ENCODE results near the gene LMNTD1.
"Not testable (repeated sequence)": the region's sequence is repeated elsewhere in the genome, so short reads cannot be mapped to it uniquely, and the experiment has no call there.

LMNTD1 gene, protein sequence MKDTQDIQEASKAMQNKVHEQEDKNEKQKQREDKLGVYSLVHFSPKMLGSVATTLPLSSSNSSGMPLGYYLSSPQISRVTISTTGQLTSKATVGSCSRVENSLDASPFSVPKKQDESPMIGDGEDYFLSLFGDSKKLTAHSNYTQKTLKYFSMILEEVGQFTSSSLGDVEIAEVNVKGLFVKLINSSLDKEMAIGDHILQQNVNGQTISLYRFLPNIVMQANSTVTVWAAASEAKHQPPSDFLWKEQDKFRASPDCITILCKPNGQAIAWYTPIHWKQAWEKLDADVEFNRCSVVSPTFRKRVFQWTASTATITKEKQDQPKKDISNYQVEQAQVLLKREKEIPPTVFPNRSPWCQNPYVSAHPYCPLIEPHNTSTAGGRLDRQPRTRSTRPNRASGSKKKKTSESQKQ

DNA sequence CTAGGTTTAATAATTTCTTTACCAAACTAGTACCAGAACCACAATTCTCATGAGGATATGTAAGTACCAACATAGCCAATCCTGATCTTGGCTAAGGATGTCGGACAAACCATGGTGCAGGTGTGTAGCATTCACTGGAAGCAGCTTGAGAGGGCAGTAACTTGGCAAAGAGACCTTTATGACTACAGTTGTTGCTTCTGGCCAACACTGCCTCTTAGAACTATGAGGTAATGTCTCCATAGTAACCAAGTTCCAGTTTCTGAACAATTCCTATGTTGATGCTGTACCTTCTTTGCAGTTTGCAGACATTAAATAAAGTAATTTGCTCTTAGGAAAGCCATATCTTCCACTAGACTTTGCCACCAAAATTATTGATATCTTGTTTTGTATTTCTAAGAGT is at the start of gene LMNTD1:
TSS of gene LMNTD1 (minus strand) at position 186 of the 400 bp plus-strand sequence. CDS start 324 bp downstream, outside the sequence.
- peak; percentile 32 for DNase-seq

DNA sequence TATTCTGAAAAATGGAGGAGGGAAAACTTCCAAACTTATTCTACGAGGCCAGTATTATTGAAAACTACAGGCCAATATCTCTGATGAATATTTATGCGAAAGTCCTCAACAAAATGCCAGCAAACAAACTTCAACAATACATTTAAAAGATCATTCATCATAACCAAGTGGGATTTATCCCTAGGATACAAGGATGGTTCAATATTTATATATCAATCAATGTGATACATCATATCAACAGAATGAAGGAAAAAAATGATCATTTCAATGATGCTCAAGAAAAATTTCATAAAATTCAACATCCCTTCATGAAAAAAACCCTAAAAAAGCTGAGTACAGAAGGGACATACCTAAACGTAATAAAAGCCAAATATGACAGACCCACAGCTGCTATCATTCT is 45.9 kb upstream of the LMNTD1 start:
- DNase-seq = no peak

DNA sequence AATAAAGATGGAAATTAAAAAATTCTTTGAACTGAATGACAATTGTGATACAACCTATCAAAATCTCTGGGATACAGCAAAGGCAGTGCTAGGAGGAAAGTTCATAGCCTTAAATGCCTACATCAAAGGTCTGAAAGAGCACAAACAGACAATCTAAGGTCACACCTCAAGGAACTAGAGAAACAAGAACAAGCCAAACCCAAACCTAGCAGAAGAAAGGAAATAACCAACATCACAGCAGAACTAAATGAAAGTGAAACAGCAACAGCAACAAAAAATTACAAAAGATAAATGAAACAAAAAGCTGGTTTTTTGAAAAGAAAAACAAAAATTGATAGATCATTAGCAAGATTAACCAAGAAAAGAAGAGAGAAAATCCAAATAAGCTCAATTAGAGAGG is 42.4 kb upstream of the LMNTD1 start:
- DNase-seq = not testable (repeated sequence)

DNA sequence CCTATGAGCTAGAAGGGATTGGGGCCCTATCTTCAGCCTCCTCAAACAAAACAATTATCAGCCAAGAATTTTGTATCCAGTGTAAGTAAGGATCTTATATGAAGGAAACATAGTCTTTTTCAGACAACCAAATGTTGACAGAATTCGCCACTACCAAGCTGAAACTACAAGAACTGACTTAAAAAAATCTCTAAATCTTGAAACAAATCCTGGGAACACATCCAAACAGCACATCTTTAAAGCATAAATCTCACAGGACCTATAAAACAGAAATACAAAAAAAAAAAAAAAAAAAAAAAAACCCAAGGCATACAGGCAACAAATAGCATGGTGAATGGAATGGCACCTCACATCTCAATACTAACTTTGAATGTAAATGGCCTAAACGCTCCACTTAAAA is 41.3 kb upstream of the LMNTD1 start:
- no peak for DNase-seq

DNA sequence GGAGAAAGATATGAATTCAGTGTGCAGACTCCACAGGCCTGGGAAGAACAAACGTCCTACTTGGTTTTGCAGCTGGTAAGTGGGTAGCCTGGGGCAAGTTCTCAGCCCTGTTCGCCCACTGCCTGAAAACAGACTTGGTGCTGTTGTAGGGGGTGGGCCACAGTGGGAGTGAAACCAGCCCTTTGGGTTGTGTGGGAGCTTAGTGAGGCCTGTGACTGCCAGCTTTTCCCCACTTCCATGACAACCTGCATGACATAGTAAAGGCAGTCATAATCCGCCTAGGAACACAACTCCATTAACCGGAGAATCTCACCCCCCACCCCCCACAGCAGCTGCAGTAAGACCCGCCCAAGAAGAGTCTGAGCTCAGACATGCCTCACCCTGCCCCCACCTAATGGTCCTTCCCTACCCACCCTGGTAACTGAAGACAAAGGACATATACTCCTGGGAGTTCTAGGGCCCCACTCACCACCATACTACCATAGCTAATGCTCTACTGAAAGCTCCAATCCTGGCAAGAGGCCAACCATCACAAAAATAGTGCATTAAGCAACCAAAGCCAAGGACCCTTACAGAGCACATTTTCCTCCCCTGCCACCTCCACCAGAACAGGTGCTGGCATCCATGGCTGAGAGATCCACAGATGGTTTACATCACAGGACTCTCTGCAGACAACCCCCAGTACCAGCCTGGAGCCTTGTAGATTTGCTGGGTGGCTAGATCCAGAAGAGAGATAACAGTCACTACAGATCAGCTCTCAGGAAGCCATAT is 39.8 kb upstream of the LMNTD1 start:
- DNase-seq = no peak

DNA sequence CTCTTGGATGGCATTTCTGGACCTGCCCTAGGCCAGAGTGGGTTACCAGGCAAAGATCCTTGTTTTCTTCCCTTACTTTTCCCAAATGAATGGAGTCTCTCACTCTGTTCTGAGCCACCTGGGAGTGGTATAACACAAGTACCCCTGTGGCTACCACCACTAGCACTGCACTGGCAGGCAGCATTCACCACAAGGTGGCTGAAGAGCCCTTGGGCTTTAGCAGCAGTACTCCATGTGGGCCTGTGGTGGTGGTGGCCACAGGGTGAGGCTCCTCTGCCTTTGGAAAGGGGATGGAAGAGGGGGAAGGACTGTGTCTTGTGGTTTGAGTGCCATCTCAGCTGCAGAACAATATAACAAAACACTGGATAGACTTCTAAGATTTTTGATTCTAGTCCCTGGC is 38.1 kb upstream of the LMNTD1 start:
- DNase-seq = no peak

DNA sequence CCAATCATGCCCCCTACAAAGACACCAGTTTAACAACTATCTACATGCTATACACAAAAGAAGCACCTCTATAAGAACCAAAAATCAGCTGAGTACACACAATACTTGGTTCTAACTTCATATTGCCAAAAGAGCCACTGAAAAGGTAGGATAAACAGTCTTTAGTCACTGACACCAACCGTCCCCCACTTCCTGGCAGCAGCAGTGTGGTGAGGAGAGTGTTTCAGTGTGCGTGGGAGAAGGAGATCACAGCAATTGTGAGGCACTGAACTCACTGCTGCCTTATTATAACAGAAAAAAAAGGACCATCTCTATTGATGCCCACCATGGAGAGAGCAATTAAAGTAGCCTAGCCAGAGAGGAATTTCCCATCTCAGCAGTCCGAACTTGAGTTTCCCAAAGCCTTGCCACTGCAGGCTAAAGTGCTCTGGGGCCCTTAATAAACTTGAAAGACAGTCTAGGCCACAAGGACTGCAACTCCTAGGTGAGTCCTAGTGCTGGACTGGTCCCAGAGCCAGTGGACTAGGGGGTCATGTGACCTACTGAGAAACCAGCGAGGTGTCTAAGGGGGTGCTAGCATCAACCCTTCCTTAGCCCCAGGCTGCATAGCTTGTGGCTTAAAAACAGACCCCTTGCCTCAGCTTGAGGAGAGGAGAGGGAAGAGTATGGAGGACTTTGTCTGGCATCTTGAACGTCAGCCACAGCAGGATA is 37.1 kb upstream of the LMNTD1 start:
- DNase-seq = no peak

DNA sequence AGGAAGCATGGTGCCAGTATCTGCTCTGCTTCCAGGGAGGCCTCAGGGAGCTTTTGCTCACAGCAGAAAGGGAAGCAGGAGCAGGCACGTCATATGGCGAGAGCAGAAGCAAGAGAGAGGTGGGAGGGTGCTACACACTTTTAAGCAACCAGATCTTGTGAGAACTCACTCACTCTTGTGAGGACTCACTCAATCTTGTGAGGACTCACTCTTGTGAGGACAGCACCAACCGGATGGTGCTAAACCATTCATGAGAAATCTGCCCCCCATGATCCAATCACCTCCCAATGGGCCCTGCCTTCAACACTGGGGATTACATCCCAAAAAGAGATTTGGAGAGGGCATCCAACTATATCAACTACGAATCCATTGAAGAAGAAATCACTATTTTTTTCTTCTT is 34.3 kb upstream of the LMNTD1 start:
- no peak for DNase-seq

DNA sequence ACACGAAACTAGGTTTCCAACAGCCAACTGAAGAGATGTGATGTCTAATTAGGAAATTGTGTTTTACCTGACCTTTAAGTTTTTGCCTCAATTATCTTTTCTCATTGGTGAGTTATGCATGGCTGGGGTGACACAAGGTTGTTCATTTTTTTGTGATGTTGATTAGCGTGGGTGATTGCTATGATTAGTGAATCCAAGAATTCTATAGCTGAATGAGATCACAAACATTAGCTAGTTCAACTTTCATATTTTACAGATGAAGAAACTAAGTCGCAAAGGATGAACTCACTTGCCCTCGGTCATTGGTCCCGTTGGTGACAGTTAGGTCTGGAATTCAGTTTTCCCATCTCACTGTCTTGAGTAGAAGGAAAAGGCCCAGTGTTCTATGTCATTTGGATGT is 32.6 kb upstream of the LMNTD1 start:
- peak; percentile 6 for DNase-seq

DNA sequence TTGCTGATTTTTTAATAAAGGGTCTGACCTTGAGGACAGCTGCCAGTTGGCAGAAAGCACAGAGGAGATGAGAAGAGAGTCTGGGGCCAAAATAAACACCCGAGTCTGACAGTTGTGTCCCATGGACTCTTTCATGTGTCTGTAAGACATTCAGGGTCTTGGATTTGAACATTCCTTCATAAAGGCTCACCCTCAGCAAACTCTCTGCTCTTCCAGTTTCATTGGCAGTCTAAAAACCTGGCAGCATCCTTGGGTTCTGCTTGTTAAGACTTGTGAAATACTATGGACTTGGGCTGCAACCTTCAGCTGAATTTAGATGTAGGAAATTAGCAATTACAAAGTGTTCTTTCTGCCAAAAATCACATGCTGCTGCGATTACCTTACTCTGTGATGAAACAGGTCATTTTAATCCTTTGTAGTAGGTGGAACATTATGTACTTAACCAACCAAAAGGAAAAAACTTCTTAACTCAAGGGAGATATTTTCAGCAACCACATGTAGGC is 32.0 kb upstream of the LMNTD1 start:
- no peak for DNase-seq

DNA sequence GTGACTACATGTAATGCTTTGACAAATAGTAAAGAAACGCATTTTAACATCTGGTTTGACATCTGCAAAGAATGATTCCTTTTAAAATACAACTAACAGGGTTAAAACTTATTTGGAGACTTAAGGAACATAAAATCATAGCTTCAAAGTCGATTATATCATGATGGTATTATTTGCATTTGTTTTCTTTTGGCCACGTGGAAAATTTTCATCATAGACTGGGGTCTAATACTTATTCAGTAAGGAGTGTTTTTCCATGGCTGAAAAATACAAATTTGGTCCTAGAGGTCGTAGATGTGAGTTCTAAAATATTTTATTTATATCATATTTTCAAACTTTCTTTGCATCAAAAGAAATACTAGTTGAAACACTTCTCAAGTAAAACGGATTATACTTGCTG is 31.5 kb upstream of the LMNTD1 start:
- no peak for DNase-seq

DNA sequence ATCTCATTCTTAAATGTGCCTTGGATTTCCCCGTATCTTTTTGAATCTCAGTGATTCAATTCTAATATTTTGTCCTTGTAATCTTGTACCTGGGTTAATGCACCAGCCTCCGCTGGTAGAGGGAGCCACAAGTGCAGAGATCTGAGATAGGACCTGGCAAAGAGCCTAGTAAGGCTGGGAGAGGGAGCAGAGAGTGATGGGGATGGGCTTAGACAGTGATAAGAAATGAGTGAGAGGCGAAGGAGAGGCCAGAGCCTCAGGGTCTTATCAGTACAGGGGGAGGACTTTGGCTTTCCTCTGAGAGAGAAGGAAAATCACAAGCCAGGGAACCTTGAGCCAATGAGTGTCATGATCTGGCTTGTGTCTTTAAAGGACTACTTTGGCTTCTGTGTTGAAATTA is 30.5 kb upstream of the LMNTD1 start:
- no peak for DNase-seq

DNA sequence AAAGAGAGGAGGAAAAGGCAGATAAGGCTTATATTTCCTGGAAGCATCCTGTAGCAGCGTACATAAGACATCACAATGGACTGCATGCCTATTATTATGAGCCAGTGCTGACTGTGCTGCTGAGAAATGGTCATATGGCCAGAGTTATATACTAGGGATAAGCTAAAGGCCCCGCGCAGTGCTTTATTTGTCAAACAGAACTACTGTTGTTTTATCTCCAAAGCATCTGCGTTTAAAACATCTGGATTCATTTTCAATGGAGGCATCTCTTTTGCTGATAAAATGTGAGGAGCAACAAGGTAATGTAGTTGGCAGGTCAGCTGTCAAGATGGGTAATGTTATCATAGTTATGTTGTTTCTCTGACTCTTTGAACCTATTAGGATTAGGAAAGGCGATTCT is 28.0 kb upstream of the LMNTD1 start:
- DNase-seq = no peak

DNA sequence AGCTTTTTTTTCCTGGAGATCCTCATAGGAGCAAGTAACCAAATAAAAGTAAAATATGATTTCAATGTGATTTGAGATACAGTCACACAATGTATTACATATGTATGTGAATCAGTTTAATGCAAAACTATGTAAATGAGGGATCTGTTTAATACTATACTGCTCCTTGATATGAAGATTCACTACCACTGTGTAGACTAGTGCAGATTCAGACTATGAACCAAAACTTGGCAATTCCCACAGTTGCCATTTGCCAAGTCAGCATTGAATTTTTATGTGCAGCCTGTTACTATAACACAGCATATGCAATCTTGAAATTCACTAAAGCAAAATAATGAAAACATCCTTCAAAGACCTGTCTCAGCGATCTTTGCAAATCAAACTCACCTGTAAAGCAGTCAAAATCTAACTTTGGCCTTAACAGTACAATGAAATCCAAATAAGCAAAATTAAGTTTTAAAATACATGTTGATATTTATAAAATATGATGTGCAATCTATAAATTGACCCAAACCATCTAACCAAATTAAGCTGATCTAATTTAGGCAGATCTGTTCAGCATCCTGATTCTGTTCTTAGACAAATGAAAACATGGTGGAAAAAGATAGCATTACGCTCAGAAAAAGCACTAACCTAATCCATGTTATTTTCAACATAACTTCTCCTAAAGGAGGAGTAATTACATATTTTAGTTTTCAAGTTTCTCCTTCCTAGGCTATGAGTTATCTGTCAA is 25.5 kb upstream of the LMNTD1 start:
- no peak for DNase-seq

DNA sequence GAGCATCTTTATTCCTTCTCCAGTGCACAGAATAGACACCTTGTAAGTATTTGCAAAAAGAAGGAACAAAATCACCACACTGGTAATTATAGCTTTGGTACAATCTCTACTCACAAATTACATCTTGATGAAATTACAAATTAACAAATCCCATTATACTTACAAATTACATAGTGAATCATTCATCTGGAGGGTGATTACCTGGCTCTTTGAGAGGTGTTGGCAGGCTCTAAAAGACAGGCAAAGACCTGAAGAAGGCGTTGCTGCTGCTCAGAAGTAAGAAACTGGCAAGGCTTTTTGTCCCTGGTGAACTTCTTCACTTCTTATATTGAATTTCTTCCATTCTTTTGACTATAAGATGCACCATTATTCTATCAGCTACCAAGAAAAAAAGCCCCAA is 21.7 kb upstream of the LMNTD1 start:
- DNase-seq = no peak

DNA sequence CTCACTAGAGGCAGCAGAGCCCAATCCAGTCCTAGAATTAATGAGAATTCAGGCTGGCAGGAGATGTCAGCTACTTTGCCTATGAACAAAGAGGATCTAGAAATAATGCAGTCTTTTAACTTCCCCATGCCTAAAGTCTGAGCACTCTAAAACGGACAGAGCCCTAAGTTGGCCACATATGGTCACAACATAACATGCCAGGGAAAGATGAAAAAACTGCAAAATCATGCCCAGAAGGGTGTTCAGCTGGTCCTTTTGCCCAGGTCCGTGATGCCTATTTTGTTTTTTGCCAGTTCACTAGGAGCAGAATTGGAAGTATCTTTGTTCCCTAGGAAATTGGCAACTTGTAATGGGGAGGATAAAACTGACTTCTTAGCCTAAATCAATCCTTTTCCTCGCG is 20.3 kb upstream of the LMNTD1 start:
- DNase-seq = no peak

DNA sequence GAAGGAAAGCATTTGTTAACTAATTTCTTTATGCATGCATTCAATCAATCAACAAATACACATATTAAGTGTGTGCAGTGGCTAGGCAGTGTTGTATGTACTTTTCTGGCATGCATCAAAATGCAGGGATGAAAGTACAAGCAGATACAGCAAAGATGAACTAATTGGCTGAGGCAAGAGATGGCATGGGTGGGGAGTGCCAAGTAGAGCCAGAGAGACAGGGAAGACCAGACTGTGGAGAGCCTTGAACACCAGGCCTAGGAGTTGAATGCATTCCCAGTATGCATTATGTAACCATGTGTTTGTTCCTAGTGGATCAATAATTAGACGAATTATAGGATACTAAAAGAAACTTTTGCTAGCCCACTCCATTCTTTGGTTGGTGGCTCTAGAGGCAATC is 17.3 kb upstream of the LMNTD1 start:
- DNase-seq = no peak

DNA sequence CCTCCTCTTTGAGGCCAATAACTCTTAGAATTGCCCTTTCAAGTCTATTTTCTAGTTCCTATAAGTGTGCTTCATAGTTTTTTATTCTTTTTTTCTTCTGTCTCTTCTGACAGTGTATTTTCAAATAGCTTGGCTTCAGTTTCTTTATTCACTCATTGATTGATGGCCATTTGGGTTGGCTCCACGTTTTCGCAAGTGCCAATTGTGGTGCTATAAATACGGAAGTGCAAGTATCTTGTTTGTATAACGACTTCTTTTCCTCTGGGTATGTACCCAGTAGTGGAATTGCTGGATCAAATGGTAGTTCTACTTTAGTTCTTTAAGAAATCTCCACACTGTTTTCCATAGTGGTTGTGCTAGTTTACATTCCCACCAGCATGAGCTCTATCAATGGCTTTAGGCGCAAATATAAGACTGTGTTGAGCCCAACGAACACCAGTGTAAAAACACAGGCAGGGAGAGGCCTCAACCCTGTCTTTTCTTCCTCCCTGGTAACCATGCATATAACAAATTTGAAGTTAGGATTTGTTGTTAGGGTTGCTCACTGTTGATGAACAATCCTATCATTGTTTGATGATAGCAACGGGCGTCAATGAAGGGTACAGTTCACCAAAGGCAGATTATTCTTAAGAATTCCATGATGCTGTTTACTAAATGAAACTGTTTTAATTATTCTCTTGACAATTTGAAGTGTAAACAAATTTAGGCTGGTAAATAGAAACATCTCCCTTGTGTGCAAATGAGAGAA is 13.3 kb upstream of the LMNTD1 start:
- no peak for DNase-seq

DNA sequence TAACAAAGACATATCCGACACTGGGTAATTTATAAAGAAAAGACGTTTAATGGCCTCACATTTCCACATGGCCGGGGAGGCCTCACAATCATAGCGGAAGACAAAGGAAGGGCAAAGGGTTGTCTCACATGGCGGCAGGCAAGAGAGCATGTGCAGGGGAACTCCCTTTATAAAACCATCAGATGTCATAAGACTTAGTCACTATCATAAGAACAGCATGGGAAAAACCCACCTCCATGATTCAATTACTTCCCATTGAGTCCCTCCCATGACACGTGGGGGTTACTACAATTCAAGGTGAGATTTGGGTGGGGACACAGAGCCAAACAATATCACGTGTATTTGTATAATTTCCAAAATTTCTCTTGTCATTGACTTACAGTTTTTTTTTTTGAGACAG is 5.5 kb upstream of the LMNTD1 start:
- peak; percentile 22 for DNase-seq

DNA sequence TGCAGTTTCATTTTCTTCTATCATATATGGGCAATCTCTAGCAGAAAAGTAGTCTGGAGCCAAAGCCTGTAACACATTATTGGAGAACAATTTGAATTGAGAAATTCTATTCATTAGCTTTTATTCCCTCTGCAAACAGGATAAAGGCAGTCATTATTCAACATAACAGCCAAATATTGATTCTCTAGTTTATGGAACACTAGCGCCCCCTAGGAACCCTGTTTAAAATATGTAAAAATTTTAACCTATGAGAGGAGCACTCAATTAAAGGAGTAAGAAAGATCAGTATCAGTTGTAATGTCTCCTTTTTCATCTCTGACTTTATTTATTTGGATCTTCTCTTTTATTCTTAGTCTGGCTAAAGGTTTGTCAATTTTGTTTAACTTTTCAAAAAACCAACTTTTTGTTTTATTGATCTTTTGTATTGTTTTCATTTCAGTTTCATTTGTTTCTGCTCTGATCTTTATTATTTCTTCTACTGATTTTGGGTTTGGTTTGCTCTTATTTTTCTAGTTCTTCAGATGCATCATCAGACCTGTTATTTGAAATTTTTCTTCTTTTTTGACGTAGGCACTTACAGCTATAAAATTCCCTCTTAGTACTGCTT is 4.8 kb upstream of the LMNTD1 start:
- peak; percentile 62 for DNase-seq

DNA sequence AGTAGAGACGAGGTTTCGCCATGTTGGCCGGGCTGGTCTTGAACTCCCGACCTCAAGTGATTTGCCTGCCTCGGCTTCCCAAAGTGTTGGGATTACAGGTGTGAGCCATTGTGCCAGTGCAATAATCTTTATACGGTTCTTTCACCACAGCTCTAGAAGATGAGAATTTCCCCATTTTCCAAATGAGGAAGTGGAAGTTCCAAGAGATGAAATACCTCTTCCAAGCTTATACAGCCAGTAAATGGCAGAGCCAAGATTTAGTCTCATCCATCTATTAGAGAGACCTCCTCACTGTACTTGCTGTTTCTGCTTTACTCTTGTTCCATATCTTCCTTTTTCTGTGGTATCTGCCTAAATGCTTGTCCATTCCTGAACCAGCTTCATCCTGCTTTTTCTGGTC is 3.1 kb upstream of the LMNTD1 start:
- no peak for DNase-seq

DNA sequence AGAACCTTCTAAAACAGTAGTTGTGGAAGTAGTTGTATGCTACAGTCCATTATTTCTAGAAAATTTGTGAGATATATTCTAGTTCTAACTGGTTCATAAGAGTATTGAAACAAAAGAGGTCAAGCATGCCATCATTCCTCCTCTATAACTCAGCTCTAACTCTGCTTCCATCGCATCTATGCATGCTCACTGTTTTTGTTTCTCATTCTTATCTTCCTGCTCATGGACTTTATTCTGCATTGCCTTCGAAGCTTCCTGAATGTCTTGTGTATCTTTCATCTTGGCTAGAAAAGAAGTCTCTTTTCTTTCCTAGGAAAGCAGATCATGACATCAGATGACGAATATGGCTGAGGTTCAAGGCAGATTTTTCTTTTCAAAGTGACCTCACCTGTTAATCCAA is 402 bp downstream of the LMNTD1 start:
- DNase-seq = peak; percentile 59

Data from EL (cell line).